ENCODE results near the gene TEX14. TPM values are rescaled to one million over a fixed set of nuclear protein-coding genes. Genes with fewer than 3 reads are reported as not detected.

The TEX14 gene
- total and polyA plus RNA-seq, 2 donors (not counting 1 experiment from before 2014, with no cell fraction given) = under 0.01 to 0.03 TPM

- Histone ChIP-seq H3K4me1 (ENCODE audit: control insufficient read depth, extremely low read depth, insufficient read depth, low read length) (no peaks in the 10 kb centered on the region), H3K27ac (ENCODE audit: insufficient read depth, low read length) (no peak overlapping the region), H4K20me1 (ENCODE audit: control insufficient read depth, extremely low read depth, insufficient read depth, low read length) (no peaks in the 10 kb centered on the region), H3K36me3 (ENCODE audit: control insufficient read depth, insufficient read depth, low read length) (no peaks in the 10 kb centered on the region), H3K27me3 (ENCODE audit: control insufficient read depth, insufficient read depth, low read length) (no peaks in the 10 kb centered on the region), H3K9ac (ENCODE audit: insufficient read depth, low read length) (no peak overlapping the region), H3K79me2 (ENCODE audit: control insufficient read depth, insufficient read depth, low read length) (no peaks in the 10 kb centered on the region), H3K4me2 (ENCODE audit: extremely low read depth, insufficient read depth, low read length) (no peak overlapping the region), H2AFZ (ENCODE audit: low read length) (no peak overlapping the region), H3K9me3 (ENCODE audit: control insufficient read depth, insufficient read depth, low read depth, low read length) (no peaks in the 10 kb centered on the region), H3K4me3 (replicated peaks in 1 of 4; ENCODE audit: control extremely low read depth in 1 of 4, insufficient read depth in 1 of 4, low read depth in 3 of 4, low read length in 4 of 4) (no peak overlapping the region)
- no peak for DNase-seq (ENCODE audit: low read depth in 2 of 2)
- no peak for TF ChIP-seq EZH2 (IDR thresholded peaks at IDR 0.05; ENCODE audit: low read length, missing control alignments)
- TF ChIP-seq, protein P1, sequence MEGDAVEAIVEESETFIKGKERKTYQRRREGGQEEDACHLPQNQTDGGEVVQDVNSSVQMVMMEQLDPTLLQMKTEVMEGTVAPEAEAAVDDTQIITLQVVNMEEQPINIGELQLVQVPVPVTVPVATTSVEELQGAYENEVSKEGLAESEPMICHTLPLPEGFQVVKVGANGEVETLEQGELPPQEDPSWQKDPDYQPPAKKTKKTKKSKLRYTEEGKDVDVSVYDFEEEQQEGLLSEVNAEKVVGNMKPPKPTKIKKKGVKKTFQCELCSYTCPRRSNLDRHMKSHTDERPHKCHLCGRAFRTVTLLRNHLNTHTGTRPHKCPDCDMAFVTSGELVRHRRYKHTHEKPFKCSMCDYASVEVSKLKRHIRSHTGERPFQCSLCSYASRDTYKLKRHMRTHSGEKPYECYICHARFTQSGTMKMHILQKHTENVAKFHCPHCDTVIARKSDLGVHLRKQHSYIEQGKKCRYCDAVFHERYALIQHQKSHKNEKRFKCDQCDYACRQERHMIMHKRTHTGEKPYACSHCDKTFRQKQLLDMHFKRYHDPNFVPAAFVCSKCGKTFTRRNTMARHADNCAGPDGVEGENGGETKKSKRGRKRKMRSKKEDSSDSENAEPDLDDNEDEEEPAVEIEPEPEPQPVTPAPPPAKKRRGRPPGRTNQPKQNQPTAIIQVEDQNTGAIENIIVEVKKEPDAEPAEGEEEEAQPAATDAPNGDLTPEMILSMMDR (conservative IDR thresholded peaks at IDR 0.05 in 1 of 2, IDR thresholded peaks at IDR 0.05 in 1 of 2; ENCODE audit: low read depth in 1 of 2, low read length in 2 of 2) = no peak
These were observed 10.9 kb upstream of the TEX14 start for GRCh38 chr17:58702708-58703107.

DNA sequence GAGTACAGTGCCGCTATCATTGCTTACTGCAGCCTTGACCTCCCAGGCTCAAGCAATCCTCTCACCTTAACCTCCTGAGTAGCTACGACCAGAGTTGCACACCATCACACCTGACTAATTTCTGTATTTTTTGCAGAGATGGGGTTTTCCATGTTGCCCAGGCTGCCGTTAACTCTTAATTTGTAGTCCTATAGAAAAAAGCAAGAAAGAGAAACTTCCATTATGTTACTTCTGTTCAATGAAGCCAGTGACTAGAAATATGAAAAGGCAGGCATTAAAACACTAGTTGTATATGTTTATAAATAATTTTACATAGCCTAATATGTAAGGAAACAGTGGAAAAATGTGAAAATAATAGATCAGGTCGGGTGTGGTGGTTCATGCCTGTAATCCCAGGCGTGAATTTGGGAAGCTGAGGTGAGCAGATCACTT is 10.2 kb upstream of the TEX14 start:
- Histone ChIP-seq H3K27ac (ENCODE audit: insufficient read depth, low read length) (no peak overlapping the region), H3K4me1 (ENCODE audit: control insufficient read depth, extremely low read depth, insufficient read depth, low read length) (no peaks in the 10 kb centered on the region)

GRCh38 chr17:58699771-58700170 is 7.9 kb upstream of the TEX14 start:
- TF ChIP-seq, protein P1 (conservative IDR thresholded peaks at IDR 0.05 in 1 of 2, IDR thresholded peaks at IDR 0.05 in 1 of 2; ENCODE audit: low read depth in 1 of 2, low read length in 2 of 2) = no peak
- no peak for TF ChIP-seq EZH2 (IDR thresholded peaks at IDR 0.05; ENCODE audit: low read length, missing control alignments)
- H3K4me1 ChIP-seq (ENCODE audit: control insufficient read depth, extremely low read depth, insufficient read depth, low read length) = no peaks in the 10 kb centered on the region

More for the DNA sequence above, 10.2 kb upstream of the TEX14 start:
- DNase-seq (ENCODE audit: low read depth in 2 of 2) = no peak
- Histone ChIP-seq H2AFZ (ENCODE audit: low read length) (no peak overlapping the region), H3K9me3 (ENCODE audit: control insufficient read depth, insufficient read depth, low read depth, low read length) (no peaks in the 10 kb centered on the region), H3K9ac (ENCODE audit: insufficient read depth, low read length) (no peak overlapping the region), H3K36me3 (ENCODE audit: control insufficient read depth, insufficient read depth, low read length) (no peaks in the 10 kb centered on the region), H4K20me1 (ENCODE audit: control insufficient read depth, extremely low read depth, insufficient read depth, low read length) (no peaks in the 10 kb centered on the region), H3K79me2 (ENCODE audit: control insufficient read depth, insufficient read depth, low read length) (no peaks in the 10 kb centered on the region), H3K4me2 (ENCODE audit: extremely low read depth, insufficient read depth, low read length) (no peak overlapping the region), H3K27me3 (ENCODE audit: control insufficient read depth, insufficient read depth, low read length) (no peaks in the 10 kb centered on the region), H3K4me3 (replicated peaks in 1 of 4; ENCODE audit: control extremely low read depth in 1 of 4, insufficient read depth in 1 of 4, low read depth in 3 of 4, low read length in 4 of 4) (no peak overlapping the region)
- TF ChIP-seq, protein P1 (conservative IDR thresholded peaks at IDR 0.05 in 1 of 2, IDR thresholded peaks at IDR 0.05 in 1 of 2; ENCODE audit: low read depth in 1 of 2, low read length in 2 of 2) = no peak
- no peak for TF ChIP-seq EZH2 (IDR thresholded peaks at IDR 0.05; ENCODE audit: low read length, missing control alignments)

More at GRCh38 chr17:58699771-58700170, 7.9 kb upstream of the TEX14 start:
- DNase-seq (ENCODE audit: low read depth in 2 of 2) = no peak
- Histone ChIP-seq H3K27me3 (ENCODE audit: control insufficient read depth, insufficient read depth, low read length) (no peaks in the 10 kb centered on the region), H3K36me3 (ENCODE audit: control insufficient read depth, insufficient read depth, low read length) (no peaks in the 10 kb centered on the region), H3K9me3 (ENCODE audit: control insufficient read depth, insufficient read depth, low read depth, low read length) (no peaks in the 10 kb centered on the region), H3K4me2 (ENCODE audit: extremely low read depth, insufficient read depth, low read length) (no peak overlapping the region), H3K4me3 (replicated peaks in 1 of 4; ENCODE audit: control extremely low read depth in 1 of 4, insufficient read depth in 1 of 4, low read depth in 3 of 4, low read length in 4 of 4) (no peak overlapping the region), H3K9ac (ENCODE audit: insufficient read depth, low read length) (no peak overlapping the region), H2AFZ (ENCODE audit: low read length) (no peak overlapping the region), H4K20me1 (ENCODE audit: control insufficient read depth, extremely low read depth, insufficient read depth, low read length) (no peaks in the 10 kb centered on the region), H3K27ac (ENCODE audit: insufficient read depth, low read length) (no peak overlapping the region), H3K79me2 (ENCODE audit: control insufficient read depth, insufficient read depth, low read length) (no peaks in the 10 kb centered on the region)

Measured in fibroblast of lung (primary cell).